GM23338 (cell line): Measurements from ENCODE around the gene KIAA1328. TPM values are rescaled to one million over a fixed set of nuclear protein-coding genes. Genes with fewer than 3 reads are reported as not detected.

Experiments used
- ATAC-seq: fragments of 200-7000 bp; cut with Tn5 transposase; 3 replicates; pipeline ENCODE4 v1.9.1; 2020
- DNase-seq: peaks from one replicate; pipeline ENCODE4 v3.0.0-alpha.2; 2015; ENCODE audit warnings: low spot score
- H2AFZ ChIP-seq: fragments of 200-600 bp; sonication (generic); 2 replicates; pipeline ENCODE4 v1.8.0; 2016; ENCODE audit warnings: antibody characterized with exemption, mild to moderate bottlenecking, moderate library complexity
- H3F3A ChIP-seq: fragments of 200-600 bp; sonication (generic); replicated peaks from 2 replicates; pipeline ENCODE4 v1.8.0; 2017; ENCODE audit warnings: antibody characterized with exemption, mixed run types, low read depth
- H3K27ac ChIP-seq: fragments of 200-600 bp; sonication (generic); 2 replicates; pipeline ENCODE4 v1.6.1; 2016; ENCODE audit warnings: low read depth
- H3K27me3 ChIP-seq: fragments of 200-600 bp; sonication (generic); 2 replicates; pipeline ENCODE4 v1.8.0; 2016; ENCODE audit warnings: mild to moderate bottlenecking, mixed run types, moderate library complexity; ENCODE audit not compliant: insufficient read depth
- H3K36me3 ChIP-seq: fragments of 200-600 bp; sonication (generic); 2 replicates; pipeline ENCODE4 v1.8.0; 2016; ENCODE audit warnings: mild to moderate bottlenecking; ENCODE audit not compliant: insufficient read depth
- H3K4me1 ChIP-seq: fragments of 200-600 bp; sonication (generic); 2 replicates; pipeline ENCODE4 v1.8.0; 2016; ENCODE audit warnings: mild to moderate bottlenecking, moderate library complexity; ENCODE audit not compliant: insufficient read depth
- H3K4me2 ChIP-seq: fragments of 200-600 bp; sonication (generic); 2 replicates; pipeline ENCODE4 v1.7.1; 2017; ENCODE audit warnings: mixed run types
- H3K4me3 ChIP-seq: fragments of 200-600 bp; sonication (generic); 2 replicates; pipeline ENCODE4 v1.6.1; 2016; ENCODE audit warnings: mixed run types
- H3K79me2 ChIP-seq: fragments of 200-600 bp; sonication (generic); replicated peaks from 2 replicates; pipeline ENCODE4 v1.8.0; 2017; ENCODE audit warnings: mild to moderate bottlenecking; ENCODE audit not compliant: insufficient read depth
- H3K9me2 ChIP-seq: fragments of 200-600 bp; sonication (generic); 2 replicates; pipeline ENCODE4 v1.8.0; 2017; ENCODE audit not compliant: insufficient read depth
- H4K20me1 ChIP-seq: fragments of 200-600 bp; sonication (generic); replicated peaks from 2 replicates; pipeline ENCODE4 v1.8.0; 2017; ENCODE audit warnings: mild to moderate bottlenecking; ENCODE audit not compliant: insufficient read depth
- H3K27ac Mint-ChIP-seq: 2 replicates; pipeline ENCODE4 v1.8.0; 2020; ENCODE audit warnings: inconsistent platforms, mild to moderate bottlenecking, moderate library complexity, mixed read lengths
- H3K27me3 Mint-ChIP-seq: 3 replicates; pipeline ENCODE4 v1.8.0; 2022; ENCODE audit warnings: low read depth, mild to moderate bottlenecking, moderate library complexity, mixed read lengths, inconsistent platforms; ENCODE audit not compliant: insufficient read depth, poor library complexity
- H3K36me3 Mint-ChIP-seq: 3 replicates; pipeline ENCODE4 v1.8.0; 2021; ENCODE audit warnings: low read depth, mild to moderate bottlenecking, inconsistent platforms, moderate library complexity, mixed read lengths
- H3K4me1 Mint-ChIP-seq: 3 replicates; pipeline ENCODE4 v1.8.0; 2020; ENCODE audit warnings: mild to moderate bottlenecking, inconsistent platforms, mixed read lengths
- H3K4me3 Mint-ChIP-seq: 3 replicates; pipeline ENCODE4 v1.8.0; 2021; ENCODE audit warnings: moderate library complexity, mild to moderate bottlenecking, inconsistent platforms, mixed read lengths
- H3K9me3 Mint-ChIP-seq: 3 replicates; pipeline ENCODE4 v1.8.0; 2020; ENCODE audit warnings: moderate library complexity, mild to moderate bottlenecking, inconsistent platforms, mixed read lengths
- CREB1 ChIP-seq: fragments of 250-450 bp; sonication (Bioruptor Pico); IDR thresholded peaks from 2 replicates; pipeline ENCODE4 v1.5.0; 2020; ENCODE audit warnings: low read depth, mild to moderate bottlenecking, moderate library complexity
- ETS1 ChIP-seq: IDR thresholded peaks from 2 replicates; pipeline ENCODE4 v1.6.1; 2016; ENCODE audit warnings: antibody characterized with exemption
- EZH2phosphoT487 ChIP-seq: fragments of 200-600 bp; sonication (generic); IDR thresholded peaks from one replicate; pipeline ENCODE4 v1.8.1; 2018; ENCODE audit warnings: antibody characterized with exemption; ENCODE audit not compliant: unreplicated experiment
- JUNB ChIP-seq: IDR thresholded peaks from one replicate; pipeline ENCODE4 v1.6.1; 2016; ENCODE audit warnings: antibody characterized with exemption; ENCODE audit not compliant: unreplicated experiment
- NANOG ChIP-seq: IDR thresholded peaks from 2 replicates; pipeline ENCODE4 v1.6.1; 2016; ENCODE audit warnings: antibody characterized with exemption, borderline replicate concordance
- POLR2AphosphoS5 ChIP-seq: IDR thresholded peaks from 2 replicates; pipeline ENCODE4 v1.6.1; 2016; ENCODE audit warnings: antibody characterized with exemption, low read depth
- ZNF114 ChIP-seq: fragments of 250-450 bp; sonication (Bioruptor Pico); IDR thresholded peaks from 2 replicates; pipeline ENCODE4 v1.5.0; 2020; ENCODE audit warnings: mild to moderate bottlenecking, moderate library complexity
- ZNF331 ChIP-seq: fragments of 250-450 bp; sonication (Bioruptor Pico); IDR thresholded peaks from 2 replicates; pipeline ENCODE4 v1.5.0; 2020; ENCODE audit warnings: low read depth, mild to moderate bottlenecking, moderate library complexity
- polyA plus RNA-seq: library from polyadenylated mRNA; unstranded; fragments of >200 nt; fragmentation: Nextera tagmentation; extraction: Ambion mirVana; gene quantifications from 2 replicates; pipeline ENCODE4 v1.2.1, GENCODE V29; 2016
- total RNA-seq: library from RNA; depleted of rRNA; stranded (reverse); fragments of >200 nt; shearing (Covaris generic); gene quantifications from 2 replicates; pipeline ENCODE4 v1.2.3, GENCODE V29; 2014
- TF ChIP-seq, protein P1 (sequence below): fragments of 250-450 bp; sonication (Bioruptor Pico); IDR thresholded peaks from 2 replicates; pipeline ENCODE4 v1.5.0; 2020; ENCODE audit warnings: mild to moderate bottlenecking, moderate library complexity

KIAA1328 gene
- total and polyA plus RNA-seq, 2 experiments from 2014 or later = 5.2 to 8.4 TPM

DNA sequence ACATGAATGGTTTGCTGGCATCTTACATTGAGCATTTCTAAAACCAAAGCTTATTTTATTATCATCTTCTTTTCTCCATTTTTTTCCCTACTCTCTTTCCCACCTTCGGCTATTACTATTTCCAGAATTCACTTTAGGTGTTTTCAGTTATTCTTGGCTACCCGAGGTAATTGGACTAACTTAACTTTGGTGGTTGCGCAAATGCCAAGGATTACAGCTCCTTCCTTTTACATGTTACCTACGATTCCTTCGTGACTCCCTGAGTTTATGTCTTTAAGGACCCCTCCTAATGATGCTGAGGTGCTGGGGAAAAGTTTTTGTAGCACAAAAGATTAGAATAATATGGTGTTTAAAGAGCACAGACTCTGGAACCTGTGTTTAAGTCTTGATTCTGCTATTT is 14.3 kb downstream of the KIAA1328 start:
- H3K27me3 ChIP-seq = no peaks in the 10 kb centered on the region
- Mint-ChIP-seq H3K4me3 (no peak overlapping the region), H3K27me3 (no peaks in the 10 kb centered on the region), H3K27ac (no peak overlapping the region), H3K36me3 (peaks cover 3% of the 10 kb centered on the region; the same call in 2 of the 3 replicates), H3K4me1 (peaks cover 19% of the 10 kb centered on the region), H3K9me3 (no peaks in the 10 kb centered on the region)
- no peaks in the 10 kb centered on the region for H3K36me3 ChIP-seq
- H3K79me2 ChIP-seq = no peaks in the 10 kb centered on the region
- H3K4me2 ChIP-seq = peak overlapping the region; percentile 46; the same call in 1 of the 2 replicates
- H3F3A ChIP-seq = no peaks in the 10 kb centered on the region
- peaks cover 12% of the 10 kb centered on the region for H3K4me1 ChIP-seq
- no peak for ATAC-seq
- H3K27ac ChIP-seq = no peak overlapping the region
- H2AFZ ChIP-seq = no peak overlapping the region
- no peaks in the 10 kb centered on the region for H3K9me2 ChIP-seq
- DNase-seq = peak; percentile 7
- H3K4me3 ChIP-seq = no peak overlapping the region
- H4K20me1 ChIP-seq = no peaks in the 10 kb centered on the region
- TF ChIP-seq ZNF114 (CRISPR knock-in tag) = no peak
- TF ChIP-seq, protein P1, sequence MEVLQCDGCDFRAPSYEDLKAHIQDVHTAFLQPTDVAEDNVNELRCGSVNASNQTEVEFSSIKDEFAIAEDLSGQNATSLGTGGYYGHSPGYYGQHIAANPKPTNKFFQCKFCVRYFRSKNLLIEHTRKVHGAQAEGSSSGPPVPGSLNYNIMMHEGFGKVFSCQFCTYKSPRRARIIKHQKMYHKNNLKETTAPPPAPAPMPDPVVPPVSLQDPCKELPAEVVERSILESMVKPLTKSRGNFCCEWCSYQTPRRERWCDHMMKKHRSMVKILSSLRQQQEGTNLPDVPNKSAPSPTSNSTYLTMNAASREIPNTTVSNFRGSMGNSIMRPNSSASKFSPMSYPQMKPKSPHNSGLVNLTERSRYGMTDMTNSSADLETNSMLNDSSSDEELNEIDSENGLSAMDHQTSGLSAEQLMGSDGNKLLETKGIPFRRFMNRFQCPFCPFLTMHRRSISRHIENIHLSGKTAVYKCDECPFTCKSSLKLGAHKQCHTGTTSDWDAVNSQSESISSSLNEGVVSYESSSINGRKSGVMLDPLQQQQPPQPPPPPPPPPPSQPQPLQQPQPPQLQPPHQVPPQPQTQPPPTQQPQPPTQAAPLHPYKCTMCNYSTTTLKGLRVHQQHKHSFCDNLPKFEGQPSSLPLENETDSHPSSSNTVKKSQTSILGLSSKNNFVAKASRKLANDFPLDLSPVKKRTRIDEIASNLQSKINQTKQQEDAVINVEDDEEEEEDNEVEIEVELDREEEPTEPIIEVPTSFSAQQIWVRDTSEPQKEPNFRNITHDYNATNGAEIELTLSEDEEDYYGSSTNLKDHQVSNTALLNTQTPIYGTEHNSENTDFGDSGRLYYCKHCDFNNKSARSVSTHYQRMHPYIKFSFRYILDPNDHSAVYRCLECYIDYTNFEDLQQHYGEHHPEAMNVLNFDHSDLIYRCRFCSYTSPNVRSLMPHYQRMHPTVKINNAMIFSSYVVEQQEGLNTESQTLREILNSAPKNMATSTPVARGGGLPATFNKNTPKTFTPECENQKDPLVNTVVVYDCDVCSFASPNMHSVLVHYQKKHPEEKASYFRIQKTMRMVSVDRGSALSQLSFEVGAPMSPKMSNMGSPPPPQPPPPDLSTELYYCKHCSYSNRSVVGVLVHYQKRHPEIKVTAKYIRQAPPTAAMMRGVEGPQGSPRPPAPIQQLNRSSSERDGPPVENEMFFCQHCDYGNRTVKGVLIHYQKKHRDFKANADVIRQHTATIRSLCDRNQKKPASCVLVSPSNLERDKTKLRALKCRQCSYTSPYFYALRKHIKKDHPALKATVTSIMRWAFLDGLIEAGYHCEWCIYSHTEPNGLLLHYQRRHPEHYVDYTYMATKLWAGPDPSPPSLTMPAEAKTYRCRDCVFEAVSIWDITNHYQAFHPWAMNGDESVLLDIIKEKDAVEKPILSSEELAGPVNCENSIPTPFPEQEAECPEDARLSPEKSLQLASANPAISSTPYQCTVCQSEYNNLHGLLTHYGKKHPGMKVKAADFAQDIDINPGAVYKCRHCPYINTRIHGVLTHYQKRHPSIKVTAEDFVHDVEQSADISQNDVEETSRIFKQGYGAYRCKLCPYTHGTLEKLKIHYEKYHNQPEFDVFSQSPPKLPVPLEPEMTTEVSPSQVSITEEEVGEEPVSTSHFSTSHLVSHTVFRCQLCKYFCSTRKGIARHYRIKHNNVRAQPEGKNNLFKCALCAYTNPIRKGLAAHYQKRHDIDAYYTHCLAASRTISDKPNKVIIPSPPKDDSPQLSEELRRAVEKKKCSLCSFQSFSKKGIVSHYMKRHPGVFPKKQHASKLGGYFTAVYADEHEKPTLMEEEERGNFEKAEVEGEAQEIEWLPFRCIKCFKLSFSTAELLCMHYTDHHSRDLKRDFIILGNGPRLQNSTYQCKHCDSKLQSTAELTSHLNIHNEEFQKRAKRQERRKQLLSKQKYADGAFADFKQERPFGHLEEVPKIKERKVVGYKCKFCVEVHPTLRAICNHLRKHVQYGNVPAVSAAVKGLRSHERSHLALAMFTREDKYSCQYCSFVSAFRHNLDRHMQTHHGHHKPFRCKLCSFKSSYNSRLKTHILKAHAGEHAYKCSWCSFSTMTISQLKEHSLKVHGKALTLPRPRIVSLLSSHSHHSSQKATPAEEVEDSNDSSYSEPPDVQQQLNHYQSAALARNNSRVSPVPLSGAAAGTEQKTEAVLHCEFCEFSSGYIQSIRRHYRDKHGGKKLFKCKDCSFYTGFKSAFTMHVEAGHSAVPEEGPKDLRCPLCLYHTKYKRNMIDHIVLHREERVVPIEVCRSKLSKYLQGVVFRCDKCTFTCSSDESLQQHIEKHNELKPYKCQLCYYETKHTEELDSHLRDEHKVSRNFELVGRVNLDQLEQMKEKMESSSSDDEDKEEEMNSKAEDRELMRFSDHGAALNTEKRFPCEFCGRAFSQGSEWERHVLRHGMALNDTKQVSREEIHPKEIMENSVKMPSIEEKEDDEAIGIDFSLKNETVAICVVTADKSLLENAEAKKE (CRISPR knock-in tag) = no peak

GRCh38 chr18:36843784-36844183 is 14.9 kb downstream of the KIAA1328 start:
- ATAC-seq = no peak
- Mint-ChIP-seq H3K4me3 (no peak overlapping the region), H3K36me3 (no peaks in the 10 kb centered on the region; the same call in 2 of the 3 replicates), H3K27ac (no peak overlapping the region), H3K9me3 (no peaks in the 10 kb centered on the region), H3K4me1 (peaks cover 19% of the 10 kb centered on the region), H3K27me3 (no peaks in the 10 kb centered on the region)
- H3F3A ChIP-seq = no peaks in the 10 kb centered on the region
- H3K79me2 ChIP-seq = no peaks in the 10 kb centered on the region
- no peak for DNase-seq
- H2AFZ ChIP-seq = no peak overlapping the region
- no peaks in the 10 kb centered on the region for H3K27me3 ChIP-seq
- H3K27ac ChIP-seq = no peak overlapping the region
- H3K4me1 ChIP-seq = peaks cover 12% of the 10 kb centered on the region
- H3K4me2 ChIP-seq = no peak overlapping the region
- no peaks in the 10 kb centered on the region for H4K20me1 ChIP-seq
- no peaks in the 10 kb centered on the region for H3K9me2 ChIP-seq
- no peaks in the 10 kb centered on the region for H3K36me3 ChIP-seq
- H3K4me3 ChIP-seq = no peak overlapping the region
- TF ChIP-seq EZH2phosphoT487 = no peak
- TF ChIP-seq NANOG = no peak
- TF ChIP-seq JUNB = no peak
- no peak for TF ChIP-seq ZNF331 (CRISPR knock-in tag)
- TF ChIP-seq CREB1 (CRISPR knock-in tag) = no peak
- TF ChIP-seq POLR2AphosphoS5 = no peak
- TF ChIP-seq ETS1 = no peak
